Right lobe of liver (tissue), 6 donors: Measurements from ENCODE around the gene MACROD2. TPM values are rescaled to one million over a fixed set of nuclear protein-coding genes. Genes with fewer than 3 reads are reported as not detected.

Source experiments
- ATAC-seq, 4 donors: fragments of 200-7000 bp; cut with Tn5 transposase; one replicate each; pipeline ENCODE4 v1.9.1; 2020; ENCODE audit warnings: mild to moderate bottlenecking in 4 of 4, moderate library complexity in 4 of 4
- DNase-seq, 3 donors: peaks; one replicate each; pipeline ENCODE4 v3.0.0-alpha.2; 2020
- H3K27ac ChIP-seq, 3 donors: fragments of 200-600 bp; one replicate each; pipeline ENCODE4 v1.8.0; 2022
- H3K27me3 ChIP-seq, 2 donors: fragments of 200-600 bp; one replicate each; pipeline ENCODE4 v1.8.0; 2022
- H3K36me3 ChIP-seq, 4 donors: fragments of 200-600 bp; sonication (generic) in 1 of 4; one replicate each; pipeline versions ENCODE4 v1.5.1 to v1.8.0; 2017 to 2022; ENCODE audit warnings: control low read depth in 1 of 4
- H3K4me1 ChIP-seq, 4 donors: fragments of 200-600 bp; sonication (generic) in 1 of 4; one replicate each; pipeline versions ENCODE4 v1.5.1 to v1.8.0; 2017 to 2022; ENCODE audit warnings: control low read depth in 1 of 4
- H3K4me3 ChIP-seq, 3 donors: fragments of 200-600 bp; one replicate each; pipeline ENCODE4 v1.8.0; 2022
- H3K9me3 ChIP-seq, 4 donors: fragments of 200-600 bp; sonication (generic) in 1 of 4; one replicate each; pipeline versions ENCODE4 v1.5.1 to v1.8.0; 2017 to 2022; ENCODE audit warnings: control low read depth in 1 of 4
- POLR2A ChIP-seq: fragments of 450-650 bp; IDR thresholded peaks from one replicate; pipeline ENCODE4 v1.6.1; 2017; ENCODE audit warnings: antibody characterized with exemption, mild to moderate bottlenecking
- WGBS: methylation state at CpG from one replicate; pipeline ENCODE4 v1.1.6; 2018; ENCODE audit warnings: low coverage, low lambda C conversion rate; ENCODE audit not compliant: insufficient coverage; ENCODE audit errors: missing lambda C conversion rate; 5-methylcytosine and 5-hydroxymethylcytosine counted together
- intact Hi-C, 2 donors: fragments of 100-400 bp; cut with DNase I; formaldehyde crosslinking; loops; one replicate each; pipeline versions ENCODE4 v1.11.2 to v1.14.1; 2022
- total RNA-seq, 6 experiments: library from RNA; depleted of rRNA in 2 of 6; stranded (reverse); fragments of >200 nt in 2 of 6; fragmentation: NEBNext Ultra II Directional in 3 of 6; extraction: Animal tissue kit (Norgen Biotek cat#: 25700) in 3 of 6; gene quantifications; one replicate each; pipeline versions ENCODE4 v1.1.0 to v1.2.4, GENCODE V29; 2016 to 2023
- TF ChIP-seq, protein P1 (sequence below), 4 donors: fragments of 200-600 bp in 3 of 4; fragments of 450-650 bp in 1 of 4; IDR thresholded peaks; one replicate each; pipeline versions ENCODE4 v1.5.1 to v1.8.0; 2016 to 2022; ENCODE audit warnings: antibody characterized with exemption in 4 of 4, mild to moderate bottlenecking in 2 of 4
- donor health status: DM: no; HTN: yes; CAD: no.
- donor health status: DM: no; HTN: no; CAD: no.
- donor health status: DM: no; HTN: no; CAD: no.
- donor health status: DM: no; HTN: yes; CAD: no.
- donor health status: DM: no; HTN: yes; CAD: no.

Gene MACROD2
- total RNA-seq, 6 experiments from 2014 or later: 1.2 to 5.5 (median 3.3) TPM

GRCh38 chr20:15296422-15296821 lies 1301.1 kb downstream of the MACROD2 start:
- intact Hi-C loops: no loop called here
- no peak for TF ChIP-seq POLR2A
- TF ChIP-seq, protein P1, sequence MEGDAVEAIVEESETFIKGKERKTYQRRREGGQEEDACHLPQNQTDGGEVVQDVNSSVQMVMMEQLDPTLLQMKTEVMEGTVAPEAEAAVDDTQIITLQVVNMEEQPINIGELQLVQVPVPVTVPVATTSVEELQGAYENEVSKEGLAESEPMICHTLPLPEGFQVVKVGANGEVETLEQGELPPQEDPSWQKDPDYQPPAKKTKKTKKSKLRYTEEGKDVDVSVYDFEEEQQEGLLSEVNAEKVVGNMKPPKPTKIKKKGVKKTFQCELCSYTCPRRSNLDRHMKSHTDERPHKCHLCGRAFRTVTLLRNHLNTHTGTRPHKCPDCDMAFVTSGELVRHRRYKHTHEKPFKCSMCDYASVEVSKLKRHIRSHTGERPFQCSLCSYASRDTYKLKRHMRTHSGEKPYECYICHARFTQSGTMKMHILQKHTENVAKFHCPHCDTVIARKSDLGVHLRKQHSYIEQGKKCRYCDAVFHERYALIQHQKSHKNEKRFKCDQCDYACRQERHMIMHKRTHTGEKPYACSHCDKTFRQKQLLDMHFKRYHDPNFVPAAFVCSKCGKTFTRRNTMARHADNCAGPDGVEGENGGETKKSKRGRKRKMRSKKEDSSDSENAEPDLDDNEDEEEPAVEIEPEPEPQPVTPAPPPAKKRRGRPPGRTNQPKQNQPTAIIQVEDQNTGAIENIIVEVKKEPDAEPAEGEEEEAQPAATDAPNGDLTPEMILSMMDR (IDR thresholded peaks at IDR 0.05): no peak
- H3K36me3 ChIP-seq: no peaks in the 10 kb centered on the region
- DNase-seq (no peak), ATAC-seq (no peak)
- no peak overlapping the region for H3K4me3 ChIP-seq
- H3K27me3 ChIP-seq: no peaks in the 10 kb centered on the region
- no peaks in the 10 kb centered on the region for H3K9me3 ChIP-seq
- no peaks in the 10 kb centered on the region for H3K4me1 ChIP-seq
- no peak overlapping the region for H3K27ac ChIP-seq

DNA sequence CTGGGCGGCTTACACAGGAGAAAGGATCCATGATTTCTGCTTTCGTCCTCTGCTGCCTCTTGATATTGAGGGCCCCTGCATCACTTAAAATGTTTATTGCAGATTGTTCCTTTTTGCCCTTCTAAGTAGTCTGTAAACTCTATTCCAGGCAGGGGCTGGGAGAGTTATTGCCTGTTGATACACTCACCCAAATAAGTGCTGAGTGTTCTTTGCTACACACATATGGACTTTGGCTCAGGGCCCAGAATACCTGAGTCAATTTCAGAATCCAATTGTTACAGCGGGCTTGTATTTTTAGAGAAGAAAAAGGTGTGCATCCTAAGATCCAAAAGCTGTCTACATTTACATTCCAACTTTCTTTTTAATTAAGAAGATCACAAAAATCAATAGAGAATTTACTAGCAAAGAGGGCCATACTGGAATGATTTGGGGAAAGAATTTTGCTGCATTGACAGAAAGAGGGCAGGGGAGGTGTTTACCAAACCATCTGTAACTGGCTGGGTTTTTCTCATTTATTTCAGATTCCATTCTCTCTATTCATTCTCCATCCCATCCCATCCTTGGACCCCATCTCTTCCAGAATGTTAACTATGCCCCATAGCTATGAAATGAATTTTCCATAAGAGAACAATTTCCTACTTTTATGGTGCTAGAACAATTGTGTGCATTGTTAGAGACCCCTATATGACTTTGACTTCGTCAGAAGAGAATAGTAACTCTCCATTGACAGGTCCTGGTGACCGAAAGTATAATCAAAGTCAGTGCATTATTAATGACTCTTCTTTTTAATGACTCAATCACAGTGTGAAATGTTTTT lies 1302.0 kb downstream of the MACROD2 start:
- Histone ChIP-seq H3K4me3 (no peak overlapping the region), H3K36me3 (no peaks in the 10 kb centered on the region), H3K9me3 (no peaks in the 10 kb centered on the region), H3K27ac (no peak overlapping the region), H3K27me3 (no peaks in the 10 kb centered on the region), H3K4me1 (no peaks in the 10 kb centered on the region)
- DNase-seq (peak in 1 of 3 donors; percentile 50), ATAC-seq (peak; percentile 36 to 84 (median 62))
- 69% methylated on average over 4 of the region's 5 CpGs for WGBS
- intact Hi-C loops: no loop called here
- TF ChIP-seq, protein P1 (IDR thresholded peaks at IDR 0.05): no peak
- TF ChIP-seq POLR2A: no peak

DNA sequence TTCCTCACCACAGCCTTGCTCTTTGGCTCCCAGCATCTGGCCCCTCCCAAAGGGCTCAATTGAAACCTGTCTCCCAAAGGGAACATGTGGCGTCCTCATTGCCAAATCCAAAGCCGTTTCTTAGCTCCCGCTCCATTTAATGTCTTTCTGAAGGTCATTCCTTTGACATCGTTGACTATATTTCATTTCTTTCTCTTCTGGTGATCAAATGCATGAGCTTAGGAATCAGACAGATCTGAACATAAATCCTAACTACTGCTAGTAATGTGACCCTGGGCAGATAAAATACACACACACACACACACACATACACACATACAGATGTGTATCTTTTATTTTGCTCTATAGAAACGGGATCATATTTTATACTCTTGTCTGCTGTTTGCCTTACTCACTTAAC lies 1306.8 kb downstream of the MACROD2 start:
- 82% methylated on average over 5 of the region's 5 CpGs for WGBS
- TF ChIP-seq, protein P1 (IDR thresholded peaks at IDR 0.05): no peak
- no peak for TF ChIP-seq POLR2A
- Histone ChIP-seq H3K9me3 (no peaks in the 10 kb centered on the region), H3K4me3 (no peak overlapping the region), H3K4me1 (no peaks in the 10 kb centered on the region), H3K36me3 (no peaks in the 10 kb centered on the region), H3K27ac (no peak overlapping the region), H3K27me3 (no peaks in the 10 kb centered on the region)
- ATAC-seq: no peak
- intact Hi-C loops: no loop called here
- no peak for DNase-seq

DNA sequence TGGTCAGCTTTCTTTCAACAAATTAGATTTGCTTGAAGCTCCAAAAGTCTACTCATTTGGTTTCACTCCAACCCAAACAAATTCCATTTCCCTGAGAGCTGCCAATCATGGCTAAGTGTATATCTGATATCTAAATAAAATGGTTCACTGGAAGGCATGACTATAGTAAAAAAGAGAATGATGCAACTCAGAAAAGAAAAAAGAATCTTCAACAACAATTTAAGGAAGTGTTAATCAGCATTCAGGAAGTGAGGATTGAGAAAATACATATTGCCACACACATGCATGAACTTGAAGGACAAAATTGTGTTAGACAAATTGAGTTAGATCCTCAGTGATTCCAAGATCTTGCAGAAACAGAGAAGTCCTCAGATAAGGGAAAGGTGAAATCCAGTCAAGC lies 1315.0 kb downstream of the MACROD2 start:
- intact Hi-C loops: no loop called here
- Histone ChIP-seq H3K4me1 (no peaks in the 10 kb centered on the region), H3K9me3 (no peaks in the 10 kb centered on the region), H3K27me3 (no peaks in the 10 kb centered on the region), H3K27ac (no peak overlapping the region), H3K4me3 (no peak overlapping the region), H3K36me3 (no peaks in the 10 kb centered on the region)
- TF ChIP-seq, protein P1 (IDR thresholded peaks at IDR 0.05): no peak
- TF ChIP-seq POLR2A: no peak
- DNase-seq (no peak), ATAC-seq (no peak)

GRCh38 chr20:15316556-15316955 lies 1321.2 kb downstream of the MACROD2 start:
- Histone ChIP-seq H3K4me3 (no peak overlapping the region), H3K27me3 (no peaks in the 10 kb centered on the region), H3K4me1 (peaks cover 0 to 11% (median 0%) of the 10 kb centered on the region in 4 donors), H3K27ac (no peak overlapping the region), H3K36me3 (no peaks in the 10 kb centered on the region), H3K9me3 (no peaks in the 10 kb centered on the region)
- ATAC-seq: no peak
- TF ChIP-seq, protein P1 (IDR thresholded peaks at IDR 0.05): no peak
- no peak for TF ChIP-seq POLR2A
- intact Hi-C loops: no loop called here
- DNase-seq: no peak
- 89% methylated on average over 1 of the region's 1 CpG for WGBS
